ENCODE data around the gene GTSE1. TPM values are rescaled to one million over a fixed set of nuclear protein-coding genes. Genes with fewer than 3 reads are reported as not detected.

Gene GTSE1
- total RNA-seq, 1 experiment from 2014 or later: 42.6 TPM

DNA sequence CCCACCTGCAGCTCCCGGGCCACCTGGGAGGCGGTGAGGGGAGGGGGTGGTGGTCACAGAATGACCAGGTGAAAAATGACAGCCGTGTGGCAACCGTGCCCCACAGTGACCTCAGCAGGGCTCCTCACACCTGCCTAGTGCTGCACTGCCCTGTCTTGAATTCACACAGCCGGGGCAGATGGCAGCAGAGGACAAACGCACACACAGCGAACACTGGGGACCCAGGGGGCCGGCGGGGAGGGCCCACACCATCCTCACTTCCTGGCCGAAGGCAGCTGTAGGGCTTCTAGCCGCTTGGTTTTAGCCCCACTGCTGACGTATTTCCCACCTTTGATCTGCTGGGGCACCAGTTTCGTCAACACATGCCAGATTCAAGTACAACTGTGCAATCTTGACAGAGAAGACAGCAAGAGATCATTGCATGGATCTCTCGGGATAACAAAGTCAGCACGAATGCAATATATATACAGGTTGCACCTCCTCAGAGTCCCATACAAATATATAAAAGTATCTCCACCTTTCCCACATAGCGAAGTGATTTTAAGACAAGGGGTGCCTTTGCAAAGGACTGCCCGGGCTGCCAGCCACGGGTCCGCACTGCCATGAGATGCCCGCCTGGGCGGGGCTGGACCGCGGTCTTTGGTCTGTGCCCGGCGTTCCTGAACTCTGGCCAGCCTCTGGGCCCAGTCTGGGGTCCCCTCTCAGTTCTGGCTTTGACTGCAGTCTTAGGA, 65.7 kb downstream of the GTSE1 start:
- H3K79me2 ChIP-seq (ENCODE audit: insufficient read depth, low read length): no peaks in the 10 kb centered on the region
- no peak overlapping the region for H3K4me2 ChIP-seq (ENCODE audit: insufficient read depth, insufficient read length, low read length)
- H2BK20ac ChIP-seq (ENCODE audit: low read depth, low read length, poor library complexity, severe bottlenecking): no peak overlapping the region
- no peaks in the 10 kb centered on the region for H3K23me2 ChIP-seq (ENCODE audit: insufficient read length, low read depth, low read length, poor library complexity, severe bottlenecking)
- Mint-ChIP-seq H3K27me3 (ENCODE audit: low read depth) (no peaks in the 10 kb centered on the region; the same call in 1 of the 2 replicates), H3K27ac (no peak overlapping the region; a peak in 1 of 7 replicates), H3K36me3 (ENCODE audit: insufficient read depth in 1 of 3, low read depth in 3 of 3) (peaks cover 11 to 44% (median 43%) of the 10 kb centered on the region in 3 experiments; a peak in 6 of 7 replicates), H3K4me1 (no peaks in the 10 kb centered on the region; a peak in 1 of 4 replicates), H3K9me3 (peaks cover 2 to 8% of the 10 kb centered on the region in 2 experiments; a peak in 2 of 5 replicates), H3K4me3 (no peak overlapping the region)
- H3K9ac ChIP-seq (ENCODE audit: extremely low read depth, insufficient read length, low read length): no peak overlapping the region
- H4K8ac ChIP-seq (replicated peaks; ENCODE audit: insufficient read length, low read depth, low read length): no peak overlapping the region
- no peak for TF ChIP-seq CTCF (conservative IDR thresholded peaks at IDR 0.05)
- H2AK5ac ChIP-seq (ENCODE audit: insufficient read length, low read length): no peak overlapping the region
- no peak overlapping the region for H3K27ac ChIP-seq (ENCODE audit: insufficient read length, low read depth, low read length)
- H4K91ac ChIP-seq (ENCODE audit: insufficient read length, low read depth, low read length): no peak overlapping the region
- no peak overlapping the region for H2BK5ac ChIP-seq (ENCODE audit: insufficient read length, low read length)
- no peak overlapping the region for H2BK12ac ChIP-seq (ENCODE audit: insufficient read length, low read depth, low read length)
- H3K9me3 ChIP-seq (ENCODE audit: control insufficient read depth, low read depth, low read length): no peaks in the 10 kb centered on the region
- no peaks in the 10 kb centered on the region for H3K27me3 ChIP-seq (ENCODE audit: insufficient read depth, low read length)
- H3K18ac ChIP-seq (ENCODE audit: insufficient read length, low read depth, low read length): no peak overlapping the region
- H3K56ac ChIP-seq (ENCODE audit: insufficient read length, low read depth, low read length): no peak overlapping the region
- WGBS (ENCODE audit: extremely low coverage, insufficient read length, low lambda C conversion rate): no CpG with 5 or more reads among the region's 25 CpGs
- no peak overlapping the region for H3K23ac ChIP-seq (ENCODE audit: insufficient read length, low read depth, low read length)
- no peak overlapping the region for H4K5ac ChIP-seq (ENCODE audit: insufficient read length, low read depth, low read length)
- no peak overlapping the region for H3K14ac ChIP-seq (ENCODE audit: insufficient read depth, low read length)
- H2BK15ac ChIP-seq (ENCODE audit: low read depth, low read length): no peak overlapping the region
- no peaks in the 10 kb centered on the region for H3K79me1 ChIP-seq (ENCODE audit: insufficient read depth, low read depth, low read length, poor library complexity, severe bottlenecking)
- no peaks in the 10 kb centered on the region; the same call in 1 of the 2 replicates for H3K4me1 ChIP-seq (ENCODE audit: insufficient read depth, low read length)
- no peak overlapping the region for H3K4ac ChIP-seq (ENCODE audit: low read depth, low read length)
- H3T11ph ChIP-seq (ENCODE audit: low read length): no peak overlapping the region
- H2AFZ ChIP-seq (ENCODE audit: low read length): no peak overlapping the region
- H4K20me1 ChIP-seq (ENCODE audit: control insufficient read depth, insufficient read depth, insufficient read length): no peaks in the 10 kb centered on the region
- no peak for DNase-seq
- H2BK120ac ChIP-seq (ENCODE audit: low read depth, low read length, poor library complexity, severe bottlenecking): no peak overlapping the region

All from H9 (cell line).